ENCODE measurements around the gene OTOGL.

The OTOGL gene

GRCh38 chr12:80314741-80315140, 215.4 kb downstream of the OTOGL start:
- ATAC-seq, result no peak
- no peak for TF ChIP-seq SNAI2 (CRISPR knock-in tag; IDR thresholded peaks at IDR 0.05)
- TF ChIP-seq ESRRG (CRISPR knock-in tag; IDR thresholded peaks at IDR 0.05), result no peak
- TF ChIP-seq CSDC2 (CRISPR knock-in tag; IDR thresholded peaks at IDR 0.05), result no peak
- TF ChIP-seq PPARA (CRISPR knock-in tag; IDR thresholded peaks at IDR 0.05; ENCODE audit: borderline replicate concordance), result no peak
- no peak for TF ChIP-seq CSRNP3 (CRISPR knock-in tag; IDR thresholded peaks at IDR 0.05)
- TF ChIP-seq ZNF70 (CRISPR knock-in tag; IDR thresholded peaks at IDR 0.05), result no peak

- no peak for ATAC-seq
- no peak for TF ChIP-seq PATZ1 (CRISPR knock-in tag; IDR thresholded peaks at IDR 0.05; ENCODE audit: borderline replicate concordance)
- TF ChIP-seq CSDC2 (CRISPR knock-in tag; IDR thresholded peaks at IDR 0.05), result no peak
- TF ChIP-seq CREB5 (CRISPR knock-in tag; IDR thresholded peaks at IDR 0.05; ENCODE audit: low read depth), result no peak
- no peak for TF ChIP-seq TOX (CRISPR knock-in tag; IDR thresholded peaks at IDR 0.05; ENCODE audit: borderline replicate concordance)
- TF ChIP-seq GLIS3 (CRISPR knock-in tag; IDR thresholded peaks at IDR 0.05), result no peak
- no peak for TF ChIP-seq ISL1 (CRISPR knock-in tag; IDR thresholded peaks at IDR 0.05)
- TF ChIP-seq PPARA (CRISPR knock-in tag; IDR thresholded peaks at IDR 0.05; ENCODE audit: borderline replicate concordance), result no peak
- no peak for TF ChIP-seq RARB (CRISPR knock-in tag; IDR thresholded peaks at IDR 0.05)
- TF ChIP-seq ESRRG (CRISPR knock-in tag; IDR thresholded peaks at IDR 0.05), result no peak
- no peak for TF ChIP-seq ZFP3 (CRISPR knock-in tag; IDR thresholded peaks at IDR 0.05)
- TF ChIP-seq TCF4 (CRISPR knock-in tag; IDR thresholded peaks at IDR 0.05; ENCODE audit: borderline replicate concordance), result no peak
- TF ChIP-seq ZFP30 (CRISPR knock-in tag; IDR thresholded peaks at IDR 0.05), result no peak
- TF ChIP-seq OSR1 (CRISPR knock-in tag; IDR thresholded peaks at IDR 0.05), result no peak
- no peak for TF ChIP-seq ZC3H10 (CRISPR knock-in tag; IDR thresholded peaks at IDR 0.05)
- TF ChIP-seq CSRNP3 (CRISPR knock-in tag; IDR thresholded peaks at IDR 0.05), result no peak
Measured at GRCh38 chr12:80316222-80316621, 216.9 kb downstream of the OTOGL start.

- TF ChIP-seq ZFP3 (CRISPR knock-in tag; IDR thresholded peaks at IDR 0.05) (no peak), ZC3H10 (CRISPR knock-in tag; IDR thresholded peaks at IDR 0.05) (no peak), OSR1 (CRISPR knock-in tag; IDR thresholded peaks at IDR 0.05) (no peak), ZFP30 (CRISPR knock-in tag; IDR thresholded peaks at IDR 0.05) (no peak), TCF4 (CRISPR knock-in tag; IDR thresholded peaks at IDR 0.05; ENCODE audit: borderline replicate concordance) (no peak), PATZ1 (CRISPR knock-in tag; IDR thresholded peaks at IDR 0.05; ENCODE audit: borderline replicate concordance) (no peak), POU6F1 (CRISPR knock-in tag; IDR thresholded peaks at IDR 0.05; ENCODE audit: borderline replicate concordance, low read depth) (no peak), GLIS3 (CRISPR knock-in tag; IDR thresholded peaks at IDR 0.05) (no peak), ZNF70 (CRISPR knock-in tag; IDR thresholded peaks at IDR 0.05) (no peak), SNAI2 (CRISPR knock-in tag; IDR thresholded peaks at IDR 0.05) (no peak), ISL1 (CRISPR knock-in tag; IDR thresholded peaks at IDR 0.05) (no peak), PPARA (CRISPR knock-in tag; IDR thresholded peaks at IDR 0.05; ENCODE audit: borderline replicate concordance) (no peak), ZNF565 (CRISPR knock-in tag; conservative IDR thresholded peaks at IDR 0.05; ENCODE audit: low read depth) (no peak), ARNTL (CRISPR knock-in tag; IDR thresholded peaks at IDR 0.05; ENCODE audit: borderline replicate concordance, low read depth) (no peak), ESRRG (CRISPR knock-in tag; IDR thresholded peaks at IDR 0.05) (no peak), RARB (CRISPR knock-in tag; IDR thresholded peaks at IDR 0.05) (no peak), TSHZ2 (CRISPR knock-in tag; IDR thresholded peaks at IDR 0.05) (no peak), BACH2 (CRISPR knock-in tag; IDR thresholded peaks at IDR 0.05; ENCODE audit: borderline replicate concordance) (no peak), ZNF8 (CRISPR knock-in tag; IDR thresholded peaks at IDR 0.05) (no peak), TOX (CRISPR knock-in tag; IDR thresholded peaks at IDR 0.05; ENCODE audit: borderline replicate concordance) (no peak)
Measured at GRCh38 chr12:80317307-80317706, 218.0 kb downstream of the OTOGL start.

More at GRCh38 chr12:80317307-80317706, 218.0 kb downstream of the OTOGL start:
- ATAC-seq, result no peak
